ENCODE measurements around the gene ALOX5.
"Not testable (repeated sequence)": the region's sequence is repeated elsewhere in the genome, so short reads cannot be mapped to it uniquely, and the experiment has no call there.

DNA sequence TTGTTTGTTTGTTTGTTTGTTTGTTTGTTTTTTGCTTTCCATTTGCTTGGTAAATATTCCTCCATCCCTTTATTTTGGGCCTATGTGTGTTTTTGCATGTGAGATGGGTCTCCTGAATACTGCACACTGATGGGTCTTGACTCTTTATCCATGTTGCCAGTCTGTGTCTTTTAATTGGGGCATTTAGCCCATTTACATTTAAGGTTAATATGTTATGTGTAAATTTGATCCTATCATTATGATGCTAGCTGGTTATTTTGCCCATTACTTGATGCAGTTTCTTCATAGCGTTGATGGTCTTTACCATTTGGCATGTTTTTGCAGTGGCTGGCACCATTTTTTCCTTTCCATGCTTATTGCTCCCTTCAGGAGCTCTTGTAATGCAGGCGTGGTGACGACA, 42.2 kb upstream of the ALOX5 start:
- TF ChIP-seq FOXK2 (IDR thresholded peaks at IDR 0.05); SPI1 (IDR thresholded peaks at IDR 0.05; ENCODE audit: borderline replicate concordance, insufficient read depth, low read depth, low read length): not testable (repeated sequence)
